Spinal cord (tissue), 10 donors: ENCODE data around the gene GRIK4. TPM values are rescaled to one million over a fixed set of nuclear protein-coding genes. Genes with fewer than 3 reads are reported as not detected.
"Not testable (repeated sequence)": the region's sequence is repeated elsewhere in the genome, so short reads cannot be mapped to it uniquely, and the experiment has no call there.

Source experiments
- DNase-seq, 6 donors: peaks; one replicate each; pipeline versions ENCODE4 v3.0.0 to v3.0.0-alpha.2; 2013 to 2015; ENCODE audit warnings: low spot score in 6 of 6, low read depth in 4 of 6
- H3K27ac ChIP-seq: one replicate; pipeline ENCODE4 v1.5.1; 2013; ENCODE audit warnings: low read depth, low read length, control low read depth
- H3K27me3 ChIP-seq: one replicate; pipeline ENCODE4 v1.6.1; 2013; ENCODE audit warnings: low read length; ENCODE audit not compliant: control insufficient read depth, insufficient read depth
- H3K36me3 ChIP-seq: one replicate; pipeline ENCODE4 v1.6.1; 2013; ENCODE audit warnings: low read length; ENCODE audit not compliant: control insufficient read depth, insufficient read depth
- H3K4me1 ChIP-seq: one replicate; pipeline ENCODE4 v1.6.1; 2013; ENCODE audit warnings: low read length; ENCODE audit not compliant: control insufficient read depth, insufficient read depth
- H3K4me3 ChIP-seq: one replicate; pipeline ENCODE4 v1.5.1; 2013; ENCODE audit warnings: low read depth, low read length, control low read depth
- H3K9me3 ChIP-seq: one replicate; pipeline ENCODE4 v1.6.1; 2013; ENCODE audit warnings: low read length; ENCODE audit not compliant: control insufficient read depth, insufficient read depth
- WGBS: methylation state at CpG from one replicate; pipeline ENCODE4 v1.1.5; 2013; ENCODE audit warnings: missing lambda C conversion rate; ENCODE audit not compliant: insufficient coverage; 5-methylcytosine and 5-hydroxymethylcytosine counted together
- polyA plus RNA-seq, 2 donors: library from polyadenylated mRNA; unstranded; fragments of 120-200 nt; gene quantifications; one replicate each; pipeline ENCODE4 v1.2.1, GENCODE V29; 2013; ENCODE audit not compliant: insufficient read length in 2 of 2
- total RNA-seq, 2 donors: library from RNA; depleted of rRNA in 1 of 2; stranded (reverse); fragments of 120-200 nt in 1 of 2; fragments of >200 nt in 1 of 2; gene quantifications; one replicate each; pipeline versions ENCODE4 v1.2.3 to v1.2.4, GENCODE V29; 2013 to 2014
- donor health status: healthy.

GRIK4 gene
- total and polyA plus RNA-seq, 4 donors: 5.2 to 23.2 (median 12.3) TPM

GRCh38 chr11:120578596-120579154 lies 67.1 kb downstream of the GRIK4 start:
- Histone ChIP-seq H3K9me3 (no peaks in the 10 kb centered on the region), H3K4me1 (peaks cover 14% of the 10 kb centered on the region), H3K27ac (no peak overlapping the region), H3K27me3 (no peaks in the 10 kb centered on the region), H3K4me3 (no peak overlapping the region), H3K36me3 (peaks cover 13% of the 10 kb centered on the region)
- 84% methylated on average over 8 of the region's 14 CpGs for WGBS
- no peak for DNase-seq

- H3K9me3 ChIP-seq: no peaks in the 10 kb centered on the region
- WGBS: 83% methylated on average over 1 of the region's 7 CpGs
- peaks cover 11% of the 10 kb centered on the region for H3K36me3 ChIP-seq
- H3K4me3 ChIP-seq: no peak overlapping the region
- H3K27ac ChIP-seq: no peak overlapping the region
- H3K4me1 ChIP-seq: peaks cover 14% of the 10 kb centered on the region
- no peak for DNase-seq
- no peaks in the 10 kb centered on the region for H3K27me3 ChIP-seq
These were observed 68.1 kb downstream of the GRIK4 start for GRCh38 chr11:120579611-120580031.

- no peak overlapping the region for H3K4me3 ChIP-seq
- peaks cover 11% of the 10 kb centered on the region for H3K36me3 ChIP-seq
- H3K27me3 ChIP-seq: no peaks in the 10 kb centered on the region
- WGBS: no CpG with 5 or more reads among the region's 4 CpGs
- no peak overlapping the region for H3K27ac ChIP-seq
- H3K4me1 ChIP-seq: peaks cover 7% of the 10 kb centered on the region
- no peak for DNase-seq
- no peaks in the 10 kb centered on the region for H3K9me3 ChIP-seq
These were observed 69.8 kb downstream of the GRIK4 start for GRCh38 chr11:120581313-120581712.

DNA sequence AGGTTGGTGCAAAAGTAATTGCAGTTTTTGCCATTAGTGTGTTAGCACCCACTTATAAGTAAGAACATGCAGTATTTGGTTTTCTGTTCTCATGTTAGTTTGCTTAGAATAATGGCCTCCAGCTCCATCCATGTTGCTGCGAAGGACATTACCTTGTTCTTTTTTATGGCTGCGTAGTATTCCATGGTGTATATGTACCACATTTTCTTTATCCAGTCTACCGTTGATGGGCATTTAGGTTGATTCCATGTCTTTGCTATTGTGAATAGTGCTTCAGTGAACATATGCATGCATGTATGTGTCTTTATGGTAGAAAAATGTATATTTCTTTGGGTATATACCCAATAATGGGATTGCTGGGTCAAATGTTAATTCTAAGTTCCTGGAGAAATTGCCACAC lies 71.0 kb downstream of the GRIK4 start:
- not testable (repeated sequence) for H3K4me3 ChIP-seq, H3K27me3 ChIP-seq, H3K9me3 ChIP-seq, DNase-seq, H3K4me1 ChIP-seq, H3K36me3 ChIP-seq, H3K27ac ChIP-seq
- no CpG with 5 or more reads among the region's 3 CpGs for WGBS

GRCh38 chr11:120586072-120586471 lies 74.5 kb downstream of the GRIK4 start:
- Histone ChIP-seq H3K4me3 (no peak overlapping the region), H3K4me1 (peaks cover 12% of the 10 kb centered on the region), H3K9me3 (no peaks in the 10 kb centered on the region), H3K27me3 (no peaks in the 10 kb centered on the region), H3K27ac (no peak overlapping the region), H3K36me3 (no peaks in the 10 kb centered on the region)
- WGBS: 80% methylated on average over 3 of the region's 3 CpGs
- no peak for DNase-seq

DNA sequence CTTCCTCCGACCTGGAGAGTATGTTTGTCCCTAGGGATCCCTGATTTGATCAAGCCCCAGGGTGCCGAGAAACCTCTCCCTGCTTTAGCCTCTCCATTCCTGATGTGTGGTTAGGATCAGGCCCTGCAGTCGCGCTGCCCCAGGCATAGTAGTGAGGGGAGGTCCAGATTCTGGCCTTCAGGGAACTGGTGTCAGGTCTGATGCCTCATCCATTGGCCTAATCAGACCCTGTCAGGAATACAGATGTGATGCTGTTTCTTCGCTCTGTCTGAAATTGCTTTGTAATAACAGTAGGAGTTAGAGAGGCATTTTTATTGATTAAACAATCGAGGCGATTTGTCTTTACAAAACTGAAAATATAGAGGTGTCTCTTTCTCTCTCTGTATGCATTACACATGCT lies 75.2 kb downstream of the GRIK4 start:
- DNase-seq: no peak
- 88% methylated on average over 3 of the region's 7 CpGs for WGBS
- Histone ChIP-seq H3K4me3 (no peak overlapping the region), H3K36me3 (no peaks in the 10 kb centered on the region), H3K27me3 (no peaks in the 10 kb centered on the region), H3K4me1 (peaks cover 16% of the 10 kb centered on the region), H3K27ac (no peak overlapping the region), H3K9me3 (no peaks in the 10 kb centered on the region)

DNA sequence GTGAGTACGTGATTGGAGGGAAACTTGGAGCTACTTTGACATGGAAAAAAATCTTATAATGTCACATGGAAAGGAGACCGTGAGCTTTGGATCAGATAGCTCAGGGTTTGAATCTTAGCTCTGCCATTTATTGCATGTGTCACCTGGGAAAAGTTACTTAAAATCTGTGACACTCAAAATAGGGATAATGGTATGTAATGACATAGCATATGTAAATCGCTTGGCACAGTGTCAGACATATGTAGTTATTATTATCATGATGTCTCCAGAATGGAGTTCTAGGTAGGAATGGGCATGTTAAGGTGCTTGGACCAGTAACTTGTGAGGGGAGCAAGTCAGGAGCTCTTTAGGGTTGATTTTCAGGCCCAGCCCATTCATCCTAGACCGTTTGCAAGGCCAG lies 75.8 kb downstream of the GRIK4 start:
- no peaks in the 10 kb centered on the region for H3K27me3 ChIP-seq
- no peak overlapping the region for H3K4me3 ChIP-seq
- WGBS: 86% methylated on average over 4 of the region's 4 CpGs
- no peak for DNase-seq
- H3K9me3 ChIP-seq: no peaks in the 10 kb centered on the region
- H3K27ac ChIP-seq: no peak overlapping the region
- no peaks in the 10 kb centered on the region for H3K36me3 ChIP-seq
- H3K4me1 ChIP-seq: peaks cover 16% of the 10 kb centered on the region

DNA sequence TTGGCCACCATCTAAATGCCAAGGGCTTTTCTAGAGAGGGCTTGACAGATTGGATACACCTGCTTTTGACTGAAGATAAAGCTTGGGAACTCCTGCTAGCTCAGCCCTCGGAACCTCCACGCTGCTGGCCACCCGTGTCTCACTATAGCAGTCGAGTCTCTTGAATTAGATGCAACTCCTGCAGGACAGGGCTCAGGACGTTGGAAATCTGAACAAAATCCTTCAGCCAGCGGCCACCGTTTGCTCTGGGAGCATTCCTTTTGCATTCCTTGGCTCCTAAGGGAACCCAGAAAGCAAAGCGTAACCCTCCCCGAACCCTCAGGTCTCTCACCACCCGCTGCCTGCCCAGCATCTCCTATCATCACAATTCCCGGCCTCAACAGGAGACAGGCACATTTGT lies 77.8 kb downstream of the GRIK4 start:
- WGBS: 78% methylated on average over 7 of the region's 11 CpGs
- H3K4me1 ChIP-seq: peaks cover 16% of the 10 kb centered on the region
- H3K27ac ChIP-seq: no peak overlapping the region
- peaks cover 6% of the 10 kb centered on the region for H3K36me3 ChIP-seq
- H3K27me3 ChIP-seq: no peaks in the 10 kb centered on the region
- no peak for DNase-seq
- no peaks in the 10 kb centered on the region for H3K9me3 ChIP-seq
- H3K4me3 ChIP-seq: no peak overlapping the region

GRCh38 chr11:120590472-120590871 lies 78.9 kb downstream of the GRIK4 start:
- peaks cover 16% of the 10 kb centered on the region for H3K4me1 ChIP-seq
- 100% methylated on average over 3 of the region's 3 CpGs for WGBS
- no peaks in the 10 kb centered on the region for H3K27me3 ChIP-seq
- DNase-seq: peak in 1 of 6 donors; percentile 44
- H3K36me3 ChIP-seq: peaks cover 9% of the 10 kb centered on the region
- no peak overlapping the region for H3K4me3 ChIP-seq
- no peaks in the 10 kb centered on the region for H3K9me3 ChIP-seq
- H3K27ac ChIP-seq: no peak overlapping the region

GRCh38 chr11:120594746-120595145 lies 83.2 kb downstream of the GRIK4 start:
- no peak overlapping the region for H3K4me3 ChIP-seq
- DNase-seq: no peak
- no peaks in the 10 kb centered on the region for H3K27me3 ChIP-seq
- peaks cover 9% of the 10 kb centered on the region for H3K36me3 ChIP-seq
- 98% methylated on average over 9 of the region's 9 CpGs for WGBS
- H3K9me3 ChIP-seq: no peaks in the 10 kb centered on the region
- H3K27ac ChIP-seq: no peak overlapping the region
- H3K4me1 ChIP-seq: peaks cover 29% of the 10 kb centered on the region
